Vagina (tissue), 1 donor: Measurements from ENCODE around the gene SPDYE18. TPM values are rescaled to one million over a fixed set of nuclear protein-coding genes. Genes with fewer than 3 reads are reported as not detected.

Experiments used
- small RNA-seq: library from RNA; depleted of rRNA; stranded (forward); fragments of <200 nt; gene quantifications from one replicate; pipeline ENCODE3, GENCODE V24; 2016
- total RNA-seq: library from RNA; depleted of rRNA; stranded (reverse); fragments of >200 nt; gene quantifications from one replicate; pipeline ENCODE4 v1.2.3, GENCODE V29; 2016

Gene SPDYE18
- total RNA-seq, 1 donor from 2014 or later: 1.2 TPM

Small RNA genes within 50 kb of the gene (small RNA-seq; reads per million reads assigned to genes)
- gene RF00019: not detected

Other genes with a start within 250 kb of the SPDYE18 start
- not detected for gene SPDYE17, start 30.2 kb downstream of the SPDYE18 start, total RNA-seq
- 20.6 TPM for gene CCDC146, start 60.1 kb upstream of the SPDYE18 start, total RNA-seq
- gene FGL2, start 137.3 kb upstream of the SPDYE18 start, total RNA-seq: 7.4 TPM